Osteocyte (in vitro differentiated cells): ENCODE measurements around the gene ANKRD34C. TPM values are rescaled to one million over a fixed set of nuclear protein-coding genes. Genes with fewer than 3 reads are reported as not detected.
A peak's percentile ranks its signal among the peaks of the same experiment; 100 is the strongest.

Source experiments
- DNase-seq: peaks from one replicate; pipeline ENCODE4 v3.0.0; 2021; ENCODE audit warnings: mixed read lengths; ENCODE audit not compliant: unreplicated experiment; ENCODE audit errors: extremely low spot score
- H3K27ac Mint-ChIP-seq: one replicate; pipeline ENCODE4 v1.8.0; 2021; ENCODE audit warnings: mild to moderate bottlenecking, mixed read lengths; ENCODE audit not compliant: unreplicated experiment
- H3K27me3 Mint-ChIP-seq: one replicate; pipeline ENCODE4 v1.8.0; 2021; ENCODE audit warnings: mixed read lengths; ENCODE audit not compliant: unreplicated experiment
- H3K36me3 Mint-ChIP-seq: one replicate; pipeline ENCODE4 v1.8.0; 2021; ENCODE audit warnings: mixed read lengths; ENCODE audit not compliant: unreplicated experiment
- H3K4me1 Mint-ChIP-seq: one replicate; pipeline ENCODE4 v1.8.0; 2021; ENCODE audit warnings: mixed read lengths; ENCODE audit not compliant: unreplicated experiment
- H3K4me3 Mint-ChIP-seq: one replicate; pipeline ENCODE4 v1.8.0; 2021; ENCODE audit warnings: mild to moderate bottlenecking, moderate library complexity, mixed read lengths; ENCODE audit not compliant: unreplicated experiment
- H3K9me3 Mint-ChIP-seq: one replicate; pipeline ENCODE4 v1.8.0; 2021; ENCODE audit warnings: mixed read lengths; ENCODE audit not compliant: unreplicated experiment
- total RNA-seq: library from RNA; stranded (reverse); gene quantifications from 2 replicates; pipeline ENCODE4 v1.2.1, GENCODE V29; 2021
- TF ChIP-seq, protein P1 (sequence below): fragments of 200-600 bp; sonication (generic); IDR thresholded peaks from 2 replicates; pipeline ENCODE4 v1.5.0; 2021; ENCODE audit warnings: antibody characterized with exemption, mild to moderate bottlenecking, moderate library complexity

Gene ANKRD34C
- total RNA-seq, 1 donor from 2014 or later: 0.08 TPM

DNA sequence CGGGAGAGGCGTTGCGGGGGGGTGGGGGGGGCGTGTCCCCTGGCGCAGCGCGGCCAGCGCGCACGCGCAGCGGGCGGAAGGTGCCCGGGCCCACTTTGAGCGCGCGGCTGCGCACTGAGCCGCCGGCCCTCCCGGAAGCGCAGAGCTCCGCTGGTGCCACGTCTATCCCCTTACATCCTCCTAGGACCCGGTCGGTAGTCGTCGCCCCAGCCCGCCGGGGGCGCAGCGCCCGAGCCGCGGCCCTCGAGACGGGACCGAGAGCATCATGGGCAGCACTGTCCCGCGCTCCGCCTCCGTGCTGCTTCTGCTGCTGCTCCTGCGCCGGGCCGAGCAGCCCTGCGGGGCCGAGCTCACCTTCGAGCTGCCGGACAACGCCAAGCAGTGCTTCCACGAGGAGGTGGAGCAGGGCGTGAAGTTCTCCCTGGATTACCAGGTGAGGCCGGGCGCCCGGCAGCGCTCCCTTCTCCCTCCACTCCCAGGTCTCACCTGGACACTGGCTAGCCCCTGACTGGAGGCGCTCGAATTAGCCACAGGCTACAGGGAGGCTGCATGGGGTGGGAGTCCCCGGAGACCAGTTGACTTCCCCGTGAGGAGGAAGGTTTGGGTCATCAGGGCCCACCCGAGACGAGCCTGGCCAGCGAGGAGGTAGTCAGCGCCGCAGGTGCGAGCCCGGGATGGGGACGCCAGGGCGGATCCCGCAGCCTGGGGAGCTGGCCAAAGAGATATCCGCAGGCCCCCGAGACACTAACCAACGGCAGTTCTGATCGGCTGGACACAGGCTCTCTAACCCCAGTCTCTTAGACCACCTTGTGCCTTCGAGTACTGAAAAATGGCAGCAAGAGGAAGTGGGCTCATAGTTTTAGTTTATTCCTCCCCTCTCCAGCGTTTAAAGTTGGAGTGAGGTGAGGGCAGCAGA lies 28.7 kb downstream of the ANKRD34C start, which contains the start of gene TMED3:
Gene TMED3 (plus strand): TSS at position 128 of the 916 bp plus-strand sequence. CDS start 138 bp downstream, at position 266.
- peaks cover 24% of the 10 kb centered on the region for H3K4me1 Mint-ChIP-seq
- H3K36me3 Mint-ChIP-seq: peaks cover 30% of the 10 kb centered on the region
- H3K4me3 Mint-ChIP-seq: peak within 1 kb of the TSS; percentile 87
- DNase-seq: peak; percentile 95
- peaks cover 33% of the 10 kb centered on the region for H3K27me3 Mint-ChIP-seq
- H3K27ac Mint-ChIP-seq: peak within 1 kb of the TSS; percentile 58
- TF ChIP-seq, protein P1, sequence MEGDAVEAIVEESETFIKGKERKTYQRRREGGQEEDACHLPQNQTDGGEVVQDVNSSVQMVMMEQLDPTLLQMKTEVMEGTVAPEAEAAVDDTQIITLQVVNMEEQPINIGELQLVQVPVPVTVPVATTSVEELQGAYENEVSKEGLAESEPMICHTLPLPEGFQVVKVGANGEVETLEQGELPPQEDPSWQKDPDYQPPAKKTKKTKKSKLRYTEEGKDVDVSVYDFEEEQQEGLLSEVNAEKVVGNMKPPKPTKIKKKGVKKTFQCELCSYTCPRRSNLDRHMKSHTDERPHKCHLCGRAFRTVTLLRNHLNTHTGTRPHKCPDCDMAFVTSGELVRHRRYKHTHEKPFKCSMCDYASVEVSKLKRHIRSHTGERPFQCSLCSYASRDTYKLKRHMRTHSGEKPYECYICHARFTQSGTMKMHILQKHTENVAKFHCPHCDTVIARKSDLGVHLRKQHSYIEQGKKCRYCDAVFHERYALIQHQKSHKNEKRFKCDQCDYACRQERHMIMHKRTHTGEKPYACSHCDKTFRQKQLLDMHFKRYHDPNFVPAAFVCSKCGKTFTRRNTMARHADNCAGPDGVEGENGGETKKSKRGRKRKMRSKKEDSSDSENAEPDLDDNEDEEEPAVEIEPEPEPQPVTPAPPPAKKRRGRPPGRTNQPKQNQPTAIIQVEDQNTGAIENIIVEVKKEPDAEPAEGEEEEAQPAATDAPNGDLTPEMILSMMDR: peak; percentile 39
- no peaks in the 10 kb centered on the region for H3K9me3 Mint-ChIP-seq

DNA sequence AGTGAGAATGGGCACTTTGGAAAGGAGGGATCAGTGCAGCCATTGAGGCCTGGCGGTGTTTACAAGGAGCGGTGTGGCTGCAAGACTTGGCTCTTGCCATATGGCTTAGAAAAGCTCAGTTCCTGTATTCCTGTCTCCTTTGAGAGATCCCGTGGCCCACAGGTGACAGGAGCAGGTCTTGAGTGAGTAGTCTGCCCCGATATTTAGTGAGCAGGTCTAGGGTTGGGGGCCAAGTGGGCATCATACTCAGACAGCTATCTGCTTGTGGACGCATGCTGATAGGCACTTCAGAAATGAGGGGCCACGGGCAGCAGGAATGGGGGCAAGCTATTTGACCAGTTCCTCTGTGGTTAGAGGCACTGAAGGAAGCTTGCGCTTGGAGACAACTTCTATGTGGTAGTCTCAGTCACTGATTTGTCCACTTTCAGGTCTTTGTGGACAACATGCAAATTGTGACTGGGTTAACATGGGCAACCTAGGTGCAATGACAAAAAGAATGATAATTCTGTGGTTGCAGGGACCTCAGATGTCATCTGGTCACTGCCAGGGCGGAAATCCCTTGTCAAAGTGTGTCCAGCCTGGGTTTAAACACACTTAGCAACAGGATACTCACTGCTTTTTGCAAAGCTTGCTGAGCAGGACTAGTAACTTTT lies 29.5 kb downstream of the ANKRD34C start:
- peak overlapping the region; percentile 58 for H3K27ac Mint-ChIP-seq
- peaks cover 24% of the 10 kb centered on the region for H3K4me1 Mint-ChIP-seq
- TF ChIP-seq, protein P1: no peak
- peaks cover 38% of the 10 kb centered on the region for H3K36me3 Mint-ChIP-seq
- H3K9me3 Mint-ChIP-seq: no peaks in the 10 kb centered on the region
- peaks cover 31% of the 10 kb centered on the region for H3K27me3 Mint-ChIP-seq
- peak overlapping the region; percentile 87 for H3K4me3 Mint-ChIP-seq
- no peak for DNase-seq

DNA sequence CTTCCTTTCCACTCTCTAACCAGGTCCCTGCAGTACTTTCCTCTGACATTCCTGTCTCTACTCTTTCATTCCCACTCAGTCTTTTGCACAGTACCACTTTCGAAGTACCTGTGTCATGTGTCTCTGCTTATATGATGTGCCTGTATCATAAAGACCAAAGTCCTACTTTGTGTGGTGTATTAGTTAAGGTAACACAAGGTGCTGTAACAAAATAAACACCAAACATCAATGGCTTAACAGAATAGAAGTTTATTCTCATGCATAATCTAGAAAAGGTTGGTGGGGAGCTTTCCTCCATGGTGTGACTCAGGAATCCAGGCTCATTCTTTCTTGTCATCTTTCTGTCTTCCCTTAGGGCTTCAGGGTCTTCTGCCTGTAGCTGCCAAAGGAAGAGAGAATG lies 31.7 kb downstream of the ANKRD34C start:
- Mint-ChIP-seq H3K4me3 (no peak overlapping the region), H3K36me3 (peaks cover 55% of the 10 kb centered on the region), H3K4me1 (peaks cover 24% of the 10 kb centered on the region), H3K9me3 (no peaks in the 10 kb centered on the region), H3K27ac (no peak overlapping the region), H3K27me3 (peaks cover 11% of the 10 kb centered on the region)
- no peak for DNase-seq
- TF ChIP-seq, protein P1: no peak

DNA sequence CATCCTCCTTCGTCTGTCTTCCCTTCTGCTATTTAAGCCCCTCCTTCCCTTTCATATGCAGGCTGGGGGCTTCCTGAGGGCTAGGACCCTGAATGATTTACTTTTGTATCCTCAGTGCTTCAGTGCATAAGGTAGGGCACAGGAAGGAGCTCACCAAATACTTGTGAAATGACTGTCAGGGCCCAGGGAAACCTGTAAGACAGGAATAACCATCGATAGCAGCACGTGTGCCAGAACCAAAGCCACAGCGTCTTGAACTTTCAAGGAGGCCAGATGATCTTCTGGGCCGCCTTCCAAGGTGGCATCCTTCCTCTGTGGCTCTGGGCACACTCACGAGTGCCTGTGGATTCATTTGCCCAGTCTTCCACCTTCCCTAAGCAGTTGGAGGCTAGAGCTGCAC lies 32.3 kb downstream of the ANKRD34C start:
- DNase-seq: no peak
- H3K4me1 Mint-ChIP-seq: peaks cover 24% of the 10 kb centered on the region
- no peak overlapping the region for H3K4me3 Mint-ChIP-seq
- H3K27me3 Mint-ChIP-seq: peaks cover 5% of the 10 kb centered on the region
- peaks cover 61% of the 10 kb centered on the region for H3K36me3 Mint-ChIP-seq
- no peak overlapping the region for H3K27ac Mint-ChIP-seq
- no peaks in the 10 kb centered on the region for H3K9me3 Mint-ChIP-seq
- TF ChIP-seq, protein P1: no peak
